Measurements from ENCODE around the gene GPR55.
"Not testable (repeated sequence)": the region's sequence is repeated elsewhere in the genome, so short reads cannot be mapped to it uniquely, and the experiment has no call there.

Gene GPR55

GRCh38 chr2:230924470-230925341, at the start of gene GPR55:
Gene GPR55, minus strand, starts transcription at chr2:230925242. Its CDS starts 14,280 bp downstream, at chr2:230910962.
- no peak for DNase-seq

- DNase-seq: no peak
These were observed 49.3 kb upstream of the GPR55 start for GRCh38 chr2:230974096-230974913.

- DNase-seq: no peak
These were observed 47.0 kb upstream of the GPR55 start for GRCh38 chr2:230972046-230972445.

- no peak for DNase-seq
These were observed 44.6 kb upstream of the GPR55 start for GRCh38 chr2:230969659-230970015.

- DNase-seq: no peak
These were observed 44.0 kb upstream of the GPR55 start for GRCh38 chr2:230968921-230969658.

GRCh38 chr2:230968314-230968713, 43.3 kb upstream of the GPR55 start:
- DNase-seq: not testable (repeated sequence)

GRCh38 chr2:230967113-230967512, 42.1 kb upstream of the GPR55 start:
- DNase-seq: no peak

GRCh38 chr2:230964136-230964730, 39.2 kb upstream of the GPR55 start:
- no peak for DNase-seq

GRCh38 chr2:230961091-230961491, 36.0 kb upstream of the GPR55 start:
- no peak for DNase-seq

- DNase-seq: no peak
These were observed 35.0 kb upstream of the GPR55 start for GRCh38 chr2:230960026-230960425.

GRCh38 chr2:230958820-230959756, 34.0 kb upstream of the GPR55 start:
- no peak for DNase-seq

GRCh38 chr2:230957756-230958391, 32.8 kb upstream of the GPR55 start:
- DNase-seq: no peak

GRCh38 chr2:230956827-230957755, 32.0 kb upstream of the GPR55 start:
- no peak for DNase-seq

GRCh38 chr2:230955163-230955737, 30.2 kb upstream of the GPR55 start:
- no peak for DNase-seq

- no peak for DNase-seq
These were observed 29.7 kb upstream of the GPR55 start for GRCh38 chr2:230954746-230955145.

GRCh38 chr2:230953845-230954244, 28.8 kb upstream of the GPR55 start:
- no peak for DNase-seq

GRCh38 chr2:230952226-230952956, 27.3 kb upstream of the GPR55 start:
- DNase-seq: no peak

GRCh38 chr2:230951396-230951795, 26.4 kb upstream of the GPR55 start:
- DNase-seq: no peak

- DNase-seq: no peak
These were observed 25.9 kb upstream of the GPR55 start for GRCh38 chr2:230950874-230951339.
